Neural cell (in vitro differentiated cells): ENCODE data around the gene FCER2. TPM values are rescaled to one million over a fixed set of nuclear protein-coding genes. Genes with fewer than 3 reads are reported as not detected.

Experiments used
- H2AFZ ChIP-seq: fragments of 200-600, 300-800 bp; sonication (generic), shearing (Covaris generic); 2 replicates; pipeline ENCODE4 v1.6.0; 2014; ENCODE audit warnings: low read depth, mild to moderate bottlenecking, antibody characterized with exemption, low read length, moderate library complexity
- H3F3A ChIP-seq: fragments of 200-600 bp; shearing (Covaris generic); 2 replicates; pipeline ENCODE4 v1.6.1; 2016; ENCODE audit warnings: mild to moderate bottlenecking, moderate library complexity, mixed read lengths, antibody characterized with exemption, low read length; ENCODE audit not compliant: insufficient read depth, poor library complexity, severe bottlenecking
- H3K27ac ChIP-seq: fragments of 200-600, 300-800 bp; sonication (generic), shearing (Covaris generic); 2 replicates; pipeline ENCODE4 v1.5.1; 2014; ENCODE audit warnings: mild to moderate bottlenecking, low read length, moderate library complexity
- H3K27me3 ChIP-seq: fragments of 300-800, 200-600 bp; sonication (generic), shearing (Covaris generic); 2 replicates; pipeline ENCODE4 v1.6.0; 2014; ENCODE audit warnings: mild to moderate bottlenecking, low read depth, low read length, moderate library complexity; ENCODE audit not compliant: insufficient read depth
- H3K36me3 ChIP-seq: fragments of 300-800, 200-600 bp; sonication (generic), shearing (Covaris generic); 2 replicates; pipeline ENCODE4 v1.5.1; 2014; ENCODE audit warnings: mild to moderate bottlenecking, antibody characterized with exemption, low read length, moderate library complexity; ENCODE audit not compliant: insufficient read depth
- H3K4me2 ChIP-seq: fragments of 300-800, 200-600 bp; sonication (generic), shearing (Covaris generic); 2 replicates; pipeline ENCODE4 v1.6.0; 2014; ENCODE audit warnings: mild to moderate bottlenecking, low read length
- H3K4me3 ChIP-seq: fragments of 300-800, 200-600 bp; sonication (generic), shearing (Covaris generic); 2 replicates; pipeline ENCODE4 v1.5.1; 2014; ENCODE audit warnings: mild to moderate bottlenecking, low read length, moderate library complexity
- H3K79me2 ChIP-seq: fragments of 200-600 bp; shearing (Covaris generic); replicated peaks from 2 replicates; pipeline ENCODE4 v1.6.0; 2014; ENCODE audit warnings: mild to moderate bottlenecking, low read length, moderate library complexity; ENCODE audit not compliant: insufficient read depth
- H3K9ac ChIP-seq: fragments of 300-800, 200-600 bp; sonication (generic), shearing (Covaris generic); 2 replicates; pipeline ENCODE4 v1.6.1; 2016; ENCODE audit warnings: mild to moderate bottlenecking, low read length, mixed read lengths
- H3K9me2 ChIP-seq: fragments of 200-600 bp; shearing (Covaris generic); 2 replicates; pipeline ENCODE4 v1.6.1; 2016; ENCODE audit warnings: mild to moderate bottlenecking, low read length, mixed read lengths; ENCODE audit not compliant: insufficient read depth
- H3K9me3 ChIP-seq: fragments of 200-600, 300-800 bp; sonication (generic), shearing (Covaris generic); 2 replicates; pipeline ENCODE4 v1.6.1; 2016; ENCODE audit warnings: mild to moderate bottlenecking, mixed run types, low read length, moderate library complexity, mixed read lengths
- H4K20me1 ChIP-seq: fragments of 200-600 bp; shearing (Covaris generic); 2 replicates; pipeline ENCODE4 v1.6.1; 2016; ENCODE audit warnings: mild to moderate bottlenecking, mixed run types; ENCODE audit not compliant: insufficient read depth
- CTCF ChIP-seq: fragments of 450-650 bp; IDR thresholded peaks from 2 replicates; pipeline ENCODE4 v1.5.1; 2014; ENCODE audit warnings: antibody characterized with exemption, mild to moderate bottlenecking, moderate library complexity; ENCODE audit not compliant: poor library complexity, severe bottlenecking
- EP300 ChIP-seq: fragments of 450-650 bp; conservative IDR thresholded peaks from 2 replicates; pipeline ENCODE4 v1.6.1; 2014; ENCODE audit warnings: antibody characterized with exemption, mild to moderate bottlenecking, moderate library complexity; ENCODE audit not compliant: poor library complexity, severe bottlenecking
- EZH2 ChIP-seq: fragments of 200-600, 300-800 bp; shearing (Covaris generic), sonication (generic); IDR thresholded peaks from 2 replicates; pipeline ENCODE4 v1.6.1; 2014; ENCODE audit warnings: antibody characterized with exemption, low read length, borderline replicate concordance, mild to moderate bottlenecking; ENCODE audit not compliant: insufficient read depth, poor library complexity, severe bottlenecking
- MXI1 ChIP-seq: fragments of 450-650 bp; conservative IDR thresholded peaks from 2 replicates; pipeline ENCODE4 v1.6.1; 2014; ENCODE audit warnings: antibody characterized with exemption, mild to moderate bottlenecking; ENCODE audit not compliant: poor library complexity, severe bottlenecking
- POLR2AphosphoS5 ChIP-seq: IDR thresholded peaks from 2 replicates; pipeline ENCODE4 v1.6.1; 2012
- RAD21 ChIP-seq: fragments of 450-650 bp; conservative IDR thresholded peaks from 2 replicates; pipeline ENCODE4 v1.6.1; 2014; ENCODE audit warnings: antibody characterized with exemption, mild to moderate bottlenecking, moderate library complexity
- REST ChIP-seq: IDR thresholded peaks from 2 replicates; pipeline ENCODE4 v1.6.1; 2012; ENCODE audit warnings: borderline replicate concordance
- SMC3 ChIP-seq: fragments of 450-650 bp; conservative IDR thresholded peaks from 2 replicates; pipeline ENCODE4 v1.6.1; 2014; ENCODE audit warnings: antibody characterized with exemption, mild to moderate bottlenecking, moderate library complexity; ENCODE audit not compliant: poor library complexity
- TAF1 ChIP-seq: IDR thresholded peaks from 2 replicates; pipeline ENCODE4 v1.6.1; 2012; ENCODE audit warnings: low read depth
- polyA minus RNA-seq: library from RNA; depleted of rRNA, polyadenylated mRNA; stranded (reverse); fragments of >200 nt; gene quantifications from 2 replicates; pipeline ENCODE4 v1.2.3, GENCODE V29; 2014
- polyA plus RNA-seq: library from polyadenylated mRNA; depleted of rRNA; stranded (reverse); fragments of >200 nt; gene quantifications from 2 replicates; pipeline ENCODE4 v1.2.3, GENCODE V29; 2014

FCER2 gene
- not detected in 2 replicates for polyA plus RNA-seq
- not detected in 2 replicates for polyA minus RNA-seq

- TF ChIP-seq MXI1 (no peak), TAF1 (no peak), EP300 (no peak), SMC3 (no peak), POLR2AphosphoS5 (no peak), RAD21 (no peak), CTCF (no peak), REST (no peak), EZH2 (no peak)
- no peaks in the 10 kb centered on the region for H4K20me1 ChIP-seq
- H3K9me2 ChIP-seq: no peaks in the 10 kb centered on the region
- H3K9ac ChIP-seq: no peak within 1 kb of the TSS
- no peak within 1 kb of the TSS for H3K4me2 ChIP-seq
- H3F3A ChIP-seq: no peaks in the 10 kb centered on the region
- H3K27ac ChIP-seq: no peak within 1 kb of the TSS
- no peak within 1 kb of the TSS for H2AFZ ChIP-seq
- no peaks in the 10 kb centered on the region for H3K79me2 ChIP-seq
- no peak within 1 kb of the TSS for H3K4me3 ChIP-seq
- H3K27me3 ChIP-seq: no peaks in the 10 kb centered on the region
- no peaks in the 10 kb centered on the region for H3K9me3 ChIP-seq
- H3K36me3 ChIP-seq: no peaks in the 10 kb centered on the region
Measured at GRCh38 chr19:7701654-7702457, at the start of gene FCER2. FCER2 (minus strand) TSS chr19:7702131; CDS start chr19:7699760, 2,371 bp downstream.

- H3F3A ChIP-seq: no peaks in the 10 kb centered on the region
- H3K9me3 ChIP-seq: no peaks in the 10 kb centered on the region
- no peaks in the 10 kb centered on the region for H3K27me3 ChIP-seq
- TF ChIP-seq EZH2 (no peak), MXI1 (no peak), TAF1 (no peak), RAD21 (no peak), EP300 (no peak), CTCF (no peak), REST (no peak), SMC3 (no peak), POLR2AphosphoS5 (no peak)
- H3K4me3 ChIP-seq: no peak overlapping the region
- H3K4me2 ChIP-seq: no peak overlapping the region
- H3K79me2 ChIP-seq: no peaks in the 10 kb centered on the region
- no peak overlapping the region for H3K27ac ChIP-seq
- H2AFZ ChIP-seq: no peak overlapping the region
- H3K9me2 ChIP-seq: no peaks in the 10 kb centered on the region
- no peaks in the 10 kb centered on the region for H3K36me3 ChIP-seq
- no peak overlapping the region for H3K9ac ChIP-seq
- no peaks in the 10 kb centered on the region for H4K20me1 ChIP-seq
Measured at GRCh38 chr19:7751157-7751783, 49.3 kb upstream of the FCER2 start.
